ENCODE results near the gene C3orf49.

The C3orf49 gene

DNA sequence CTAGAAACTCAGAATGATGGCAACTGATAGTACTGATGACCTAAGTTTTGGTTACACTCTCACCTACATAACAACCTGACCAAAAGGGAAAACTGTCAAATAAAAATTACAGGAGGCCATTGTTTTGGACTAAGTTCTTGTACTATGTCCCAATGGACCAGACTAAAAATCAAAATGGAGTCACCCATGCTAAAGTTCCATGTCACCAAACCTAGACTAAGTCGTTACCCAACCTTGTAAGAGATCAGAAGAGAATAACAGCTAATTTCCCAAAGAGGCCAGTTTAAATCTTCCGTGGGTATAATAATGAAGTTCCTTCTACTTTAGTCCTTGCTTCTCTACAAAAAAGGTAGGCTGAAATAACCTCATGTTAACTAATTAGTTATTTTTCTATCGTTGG is 32.2 kb downstream of the C3orf49 start:
- no peak for DNase-seq (ENCODE audit: low spot score)

DNA sequence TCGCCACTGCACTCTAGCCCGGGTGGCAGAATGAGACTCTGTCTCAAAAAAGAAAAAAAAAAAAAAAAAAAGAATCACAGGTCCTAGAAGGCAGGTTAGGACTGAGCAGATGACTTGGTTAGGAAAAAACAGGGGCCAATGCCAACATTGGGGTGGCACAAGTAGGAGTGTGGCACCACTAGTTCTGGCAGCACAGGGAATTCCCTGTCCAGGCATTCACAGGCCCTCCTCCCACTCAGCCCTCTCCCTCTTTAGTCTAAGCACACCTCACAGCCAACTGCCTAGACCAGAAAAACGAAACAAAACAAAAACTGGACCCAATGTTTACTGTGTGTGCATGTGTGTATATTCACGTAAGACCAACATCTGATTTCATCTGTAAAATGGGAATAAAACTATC is 34.0 kb downstream of the C3orf49 start:
- no peak for DNase-seq (ENCODE audit: low spot score)

DNA sequence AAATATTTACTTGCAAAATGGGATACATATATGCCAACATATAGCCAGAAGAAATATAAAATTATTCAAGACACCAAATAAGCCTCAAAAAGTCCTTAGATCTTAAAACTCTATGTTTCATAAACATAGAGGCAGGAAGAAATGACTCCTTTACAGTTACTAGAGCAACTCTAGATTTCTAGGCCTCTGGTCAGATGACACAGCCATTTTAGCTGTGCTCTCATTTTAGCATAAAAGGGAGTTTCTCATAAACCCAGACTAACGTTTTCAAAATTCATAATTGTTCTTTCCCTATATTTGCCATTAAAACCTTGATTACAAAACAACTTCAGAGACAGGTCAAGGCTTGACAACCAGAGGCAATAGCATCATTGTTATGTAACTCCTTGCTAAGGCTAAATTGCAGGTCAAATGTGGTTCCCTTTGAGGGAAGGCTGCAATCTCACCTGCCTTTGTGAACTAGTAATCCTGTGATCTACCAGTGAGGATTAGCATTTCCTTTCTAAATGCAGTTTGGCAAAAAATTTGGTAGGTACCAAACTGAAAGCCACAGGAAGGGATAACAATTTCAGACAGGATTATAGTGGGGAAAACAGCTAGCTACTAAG is 36.3 kb downstream of the C3orf49 start:
- no peak for DNase-seq (ENCODE audit: low spot score)

DNA sequence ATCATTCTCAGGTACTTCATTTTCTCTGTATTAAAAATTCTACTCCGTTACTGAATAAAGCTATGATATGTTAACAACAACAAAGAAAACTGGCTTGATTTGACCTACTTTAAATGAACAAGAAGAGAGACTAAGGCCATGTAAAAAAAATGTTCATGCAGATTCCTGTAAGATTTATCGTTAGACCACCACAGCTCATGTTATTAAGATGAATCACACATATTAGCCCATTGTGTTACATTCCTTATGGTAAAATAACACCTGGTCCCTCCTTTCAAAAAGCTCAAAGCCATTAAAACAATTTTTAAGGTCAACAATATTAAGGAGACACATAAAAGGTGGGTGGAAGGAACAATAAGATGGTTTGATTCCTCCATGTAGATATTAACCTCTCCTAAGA is 38.2 kb downstream of the C3orf49 start:
- DNase-seq (ENCODE audit: low spot score), result no peak

DNA sequence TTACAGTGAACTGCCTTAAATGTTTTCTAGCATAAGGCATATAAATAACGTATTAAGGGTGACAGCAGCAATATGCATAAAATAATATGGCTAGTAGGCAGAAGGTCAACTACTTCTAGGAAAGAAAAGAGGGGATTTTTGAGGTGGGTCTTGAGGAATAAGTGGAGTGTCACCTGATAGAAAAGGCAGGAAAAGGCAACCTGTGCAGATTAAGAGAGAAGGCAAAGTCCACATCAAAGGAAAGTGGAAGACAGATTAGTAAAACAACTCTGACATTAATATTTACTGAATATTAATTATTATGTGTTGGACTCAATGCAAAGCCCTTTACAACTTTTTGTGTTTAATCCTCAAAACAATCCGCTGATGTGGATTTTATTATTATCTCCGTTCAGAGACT is 41.7 kb downstream of the C3orf49 start:
- no peak for DNase-seq (ENCODE audit: low spot score)

DNA sequence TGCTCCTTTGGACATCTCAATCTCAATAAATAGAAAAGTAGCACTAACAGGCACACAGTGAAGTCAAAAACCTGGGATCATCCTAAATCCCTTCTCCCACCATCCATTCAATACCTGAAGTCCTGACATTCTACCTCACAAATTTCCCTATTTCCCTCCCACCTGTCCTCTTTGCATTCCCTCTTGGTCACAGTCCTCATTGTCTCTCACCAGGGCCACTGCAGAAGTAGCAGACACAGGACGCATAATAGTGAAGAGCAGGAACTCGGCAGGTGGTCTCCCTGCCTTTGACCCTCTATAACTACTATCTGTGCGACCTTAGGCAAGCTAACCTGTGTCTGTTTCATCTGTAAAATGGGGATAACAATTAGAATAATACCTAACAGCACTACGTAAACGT is 42.2 kb downstream of the C3orf49 start:
- no peak for DNase-seq (ENCODE audit: low spot score)

DNA sequence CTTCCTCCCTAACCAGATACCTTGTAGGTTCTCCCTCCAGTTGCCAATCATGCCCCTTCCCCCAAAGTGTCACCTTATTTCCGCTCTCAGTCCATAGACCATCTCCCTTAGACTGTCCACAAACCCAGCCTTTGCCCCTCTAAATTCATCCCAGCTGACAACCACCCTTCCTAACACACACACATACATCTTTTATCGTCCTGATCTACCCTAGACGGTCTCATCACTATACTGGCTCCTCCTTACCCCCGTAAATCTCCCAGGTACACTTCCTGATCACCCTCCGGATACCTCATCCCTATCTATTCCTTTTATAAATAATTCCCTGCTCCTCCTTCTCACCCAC is 43.7 kb downstream of the C3orf49 start:
- no peak for DNase-seq (ENCODE audit: low spot score)

DNA sequence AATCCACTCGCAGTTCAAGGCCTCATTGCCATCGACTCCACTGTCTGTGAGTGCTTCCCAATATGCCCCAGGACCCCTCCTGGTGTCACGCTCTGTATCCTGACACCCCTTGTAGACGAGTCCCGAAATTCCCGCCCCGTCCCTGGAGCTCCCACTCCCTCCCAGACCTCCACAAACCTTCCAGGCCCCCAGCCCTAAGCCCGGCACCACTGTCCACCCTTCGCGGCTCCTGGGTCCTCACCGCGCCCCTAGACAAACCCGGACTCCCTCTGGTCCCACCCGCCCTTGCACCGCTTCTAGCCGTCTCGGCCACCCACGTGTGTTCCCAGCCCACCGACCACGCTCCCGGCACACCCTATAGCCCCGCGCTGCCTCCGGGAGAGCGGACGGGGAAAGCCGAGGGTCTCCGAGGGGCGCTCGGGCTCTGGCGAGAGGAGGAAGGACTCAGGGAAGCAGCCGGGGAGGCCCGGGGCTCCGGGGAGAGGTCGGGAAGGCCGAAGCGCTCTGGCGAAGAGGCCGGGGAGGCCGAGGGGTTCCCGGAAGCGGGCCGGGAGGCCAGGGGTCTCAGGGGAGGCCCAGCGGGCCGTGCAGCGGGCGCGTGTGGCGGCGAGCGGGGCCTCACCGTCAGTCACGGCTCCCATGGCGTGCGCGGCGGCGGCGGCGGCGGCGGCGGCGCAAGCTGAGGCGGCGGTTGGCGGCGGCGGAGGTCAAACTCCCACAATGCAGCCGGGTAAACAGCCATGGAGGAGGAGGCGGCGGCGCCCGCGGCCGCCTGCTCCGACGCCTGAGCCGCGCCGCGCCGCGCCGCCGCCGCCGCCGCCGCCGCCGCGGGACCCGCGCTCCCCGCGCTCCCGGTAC is 44.3 kb downstream of the C3orf49 start, which contains the start of the genes ATXN7 and THOC7:
ATXN7 (plus strand) TSS at position 718 of the 858 bp plus-strand sequence. CDS start 48,732 bp downstream, outside the sequence.
THOC7 (minus strand) TSS at position 656 of the 858 bp plus-strand sequence; CDS start at position 641, 15 bp downstream.
- peak; percentile 55 for DNase-seq (ENCODE audit: low spot score)

DNA sequence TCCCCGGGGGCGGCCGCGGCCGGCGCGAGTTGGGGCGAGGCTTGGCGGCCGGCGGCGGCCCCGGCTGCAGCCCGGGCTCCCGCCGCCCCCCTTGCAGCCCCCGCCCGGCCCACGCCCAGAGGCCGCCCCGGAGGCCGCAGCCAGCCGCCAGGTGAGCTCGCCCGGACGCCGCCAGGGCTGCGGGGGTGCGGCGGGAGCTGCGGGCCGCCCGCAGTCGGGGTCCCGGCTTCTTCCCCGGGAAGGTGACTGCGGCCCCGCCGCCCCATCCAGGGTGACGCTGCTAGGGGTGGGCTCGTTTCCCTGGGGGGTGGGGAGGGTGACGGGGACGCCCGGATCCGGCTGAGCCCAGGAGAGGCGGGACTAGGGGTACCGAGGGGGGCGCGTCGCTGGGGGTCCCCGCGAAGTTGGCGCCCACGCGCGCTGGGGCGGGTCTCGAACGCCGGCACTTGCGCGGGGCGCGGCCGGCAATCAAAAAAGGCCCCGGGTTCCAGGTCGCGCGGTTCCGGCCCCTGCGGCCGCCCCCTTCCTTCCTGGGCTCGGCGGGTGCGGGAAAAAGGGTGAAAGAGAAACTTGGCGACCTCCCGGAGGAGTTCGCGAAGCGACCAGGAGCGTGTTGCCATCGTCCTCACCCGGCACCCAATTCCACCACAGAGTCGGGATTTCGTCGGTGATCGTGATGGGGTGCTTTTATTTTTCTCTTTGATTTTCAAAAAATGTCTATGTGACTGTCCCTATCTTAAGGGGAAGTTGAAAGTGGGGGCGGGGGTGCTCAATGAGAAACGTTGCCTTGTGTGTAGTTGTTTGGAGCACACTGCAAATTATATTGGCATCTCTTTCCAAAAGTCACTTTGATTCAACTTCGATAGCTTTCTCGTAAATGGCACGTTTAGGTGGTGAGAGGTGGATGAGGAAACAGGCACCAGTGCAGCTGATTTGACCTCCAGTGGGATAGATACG is 45.2 kb downstream of the C3orf49 start:
- peak; percentile 15 for DNase-seq (ENCODE audit: low spot score)

DNA sequence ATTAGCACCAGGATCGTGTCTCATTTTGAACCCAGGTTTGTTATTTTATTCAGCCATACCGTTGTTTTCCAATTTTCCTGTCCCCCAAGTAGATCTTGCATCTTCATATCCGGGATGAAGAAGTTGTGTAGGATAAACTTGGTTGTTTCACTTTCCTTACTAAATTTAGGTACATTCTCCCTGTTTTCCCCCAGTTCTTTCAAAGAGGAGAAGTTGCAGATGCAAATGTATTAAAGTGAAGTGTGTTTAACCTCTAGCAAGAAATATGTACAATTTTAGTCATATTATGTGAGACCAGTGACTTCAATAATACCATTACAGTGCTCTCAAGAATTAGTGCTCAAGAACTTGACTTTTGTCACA is 45.8 kb downstream of the C3orf49 start:
- DNase-seq (ENCODE audit: low spot score), result no peak

DNA sequence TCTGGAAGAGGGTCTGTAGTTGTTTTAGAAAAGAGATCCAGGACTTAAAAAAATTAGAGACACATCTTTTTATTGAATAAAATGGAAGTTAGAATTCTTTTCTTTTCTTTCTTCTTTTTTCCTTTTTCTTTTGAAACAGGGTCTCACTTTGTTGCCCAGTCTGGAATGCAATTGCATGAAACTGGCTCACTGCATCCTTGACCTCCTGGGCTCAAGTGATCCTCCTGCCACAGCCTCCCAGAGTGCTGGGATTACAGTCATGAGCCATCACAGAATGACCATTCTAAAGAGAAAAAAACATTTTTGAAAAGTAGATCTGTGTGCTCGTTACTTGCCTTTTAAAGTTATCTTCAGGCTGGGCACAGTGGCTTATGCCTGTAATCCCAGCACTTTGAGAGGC is 48.1 kb downstream of the C3orf49 start:
- DNase-seq (ENCODE audit: low spot score), result no peak

DNA sequence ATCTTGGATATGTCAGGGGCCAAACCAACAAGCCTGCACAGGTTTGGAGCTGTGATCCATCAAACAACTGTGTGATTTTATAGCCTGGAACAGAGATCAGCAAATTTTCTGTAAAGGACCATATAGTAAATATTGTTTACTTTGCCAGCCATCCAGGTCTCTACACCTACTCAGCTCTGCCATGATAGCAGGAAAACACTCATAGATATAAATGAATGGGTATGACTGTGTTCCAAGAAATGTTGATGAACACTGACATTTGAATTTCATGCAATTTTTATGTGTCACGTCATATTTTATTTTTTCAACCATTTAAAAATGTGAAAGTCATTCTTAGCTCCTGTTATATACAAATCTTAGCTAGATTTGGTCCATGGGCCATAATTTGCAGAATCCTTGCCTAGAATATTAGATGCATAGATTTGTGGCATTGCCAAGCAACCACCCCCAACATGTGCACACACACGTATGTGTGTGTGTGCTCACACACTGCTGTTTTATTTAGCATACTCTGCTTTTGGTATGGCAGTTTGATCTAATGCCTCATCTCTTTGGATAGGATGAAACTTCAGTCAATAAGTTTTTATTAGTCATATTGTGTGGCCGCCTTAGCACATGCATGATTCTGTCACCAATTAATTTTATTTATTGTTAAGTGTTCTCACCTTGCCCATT is 51.0 kb downstream of the C3orf49 start:
- no peak for DNase-seq (ENCODE audit: low spot score)

DNA sequence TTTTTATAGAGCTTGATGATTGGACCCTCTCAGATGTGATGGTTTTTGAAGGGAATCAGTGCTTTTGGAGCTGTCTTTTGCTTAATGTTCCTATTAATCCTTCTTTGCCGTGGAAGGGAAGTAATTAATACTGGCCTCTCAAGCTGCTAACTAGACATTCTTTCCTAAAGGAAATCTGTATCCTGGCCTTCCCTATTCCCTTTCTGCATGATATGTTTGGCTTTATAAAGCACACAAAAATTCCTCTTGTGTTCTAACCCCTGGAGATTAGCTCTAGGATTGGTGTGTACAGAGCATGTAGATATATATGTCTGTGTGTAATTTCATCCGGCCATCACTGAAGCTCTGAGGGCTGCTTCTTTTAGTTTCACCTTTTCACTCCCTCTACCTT is 51.5 kb downstream of the C3orf49 start:
- no peak for DNase-seq (ENCODE audit: low spot score)

DNA sequence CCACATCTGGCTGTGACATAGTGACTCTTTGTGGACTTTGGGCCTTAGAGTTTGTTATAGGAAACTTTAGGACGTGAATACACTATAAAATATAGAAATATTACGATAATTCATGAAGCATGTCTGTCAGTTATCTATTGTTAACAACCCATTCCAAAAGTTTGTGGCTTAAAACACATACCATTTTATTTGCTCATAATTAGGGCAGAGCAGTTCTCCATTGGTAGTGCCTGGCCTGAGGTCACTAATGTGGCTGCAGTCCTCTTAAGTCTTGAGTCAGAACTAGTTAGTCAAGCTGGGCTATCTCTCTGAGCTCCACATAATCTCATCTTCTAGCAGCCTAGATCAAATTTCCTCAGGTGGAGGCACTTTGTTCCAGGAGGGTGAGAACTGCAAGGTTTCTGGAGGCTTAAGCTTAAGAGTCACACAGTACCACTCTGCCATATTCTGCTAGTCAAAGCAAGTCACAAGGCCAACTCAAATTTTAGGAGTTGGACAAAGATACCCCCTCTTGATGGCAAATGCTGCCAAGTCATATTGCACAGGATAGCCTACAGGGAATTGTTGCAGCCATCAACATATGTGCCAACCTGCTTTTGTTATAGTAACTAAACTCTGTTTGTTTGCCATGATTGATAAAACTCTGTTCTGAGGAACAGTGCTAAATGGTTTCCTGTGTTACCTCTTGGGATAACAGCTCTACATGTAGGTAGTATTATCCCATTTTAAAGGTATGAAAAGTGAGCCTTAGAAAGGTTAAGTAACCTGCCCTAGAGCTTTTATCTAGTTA is 53.2 kb downstream of the C3orf49 start:
- peak; percentile 22 for DNase-seq (ENCODE audit: low spot score)

DNA sequence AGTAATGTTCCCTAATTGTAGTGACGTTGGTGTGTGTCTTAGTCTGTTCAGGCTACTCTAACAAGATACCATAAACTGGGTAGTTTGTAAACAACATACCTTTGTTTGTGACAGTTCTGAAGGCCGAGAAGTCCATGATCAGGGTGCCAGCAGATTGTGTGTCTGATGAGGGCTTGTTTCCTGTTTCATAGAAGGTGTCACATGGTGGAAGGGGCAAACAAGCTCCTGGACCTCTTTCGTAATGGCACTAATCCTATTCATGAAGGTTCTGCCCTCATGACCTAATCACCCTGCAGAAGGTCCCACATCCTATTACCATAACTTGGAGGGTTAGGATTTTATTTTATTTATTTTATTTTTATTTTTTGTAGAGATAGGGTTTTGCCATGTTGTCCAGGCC is 55.7 kb downstream of the C3orf49 start:
- no peak for DNase-seq (ENCODE audit: low spot score)

DNA sequence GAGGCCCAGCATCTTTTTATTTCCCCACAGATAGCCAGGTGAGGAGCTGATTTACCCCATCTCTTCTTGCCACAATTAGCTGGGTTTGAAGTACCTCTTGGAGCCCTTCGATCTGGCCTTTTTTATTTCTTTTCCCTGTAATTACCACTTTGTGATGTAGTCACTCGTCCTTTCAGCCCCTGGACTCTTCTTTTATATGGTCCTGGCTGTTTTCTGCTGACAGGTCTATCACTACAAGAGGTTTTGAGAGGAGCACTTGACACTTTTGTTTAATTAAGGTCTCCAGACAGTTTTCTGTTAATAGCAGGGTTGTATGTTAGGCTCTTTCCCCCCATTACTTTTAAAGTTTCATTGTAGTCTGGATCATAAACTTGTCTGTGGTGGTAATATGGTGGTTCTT is 56.4 kb downstream of the C3orf49 start:
- no peak for DNase-seq (ENCODE audit: low spot score)

DNA sequence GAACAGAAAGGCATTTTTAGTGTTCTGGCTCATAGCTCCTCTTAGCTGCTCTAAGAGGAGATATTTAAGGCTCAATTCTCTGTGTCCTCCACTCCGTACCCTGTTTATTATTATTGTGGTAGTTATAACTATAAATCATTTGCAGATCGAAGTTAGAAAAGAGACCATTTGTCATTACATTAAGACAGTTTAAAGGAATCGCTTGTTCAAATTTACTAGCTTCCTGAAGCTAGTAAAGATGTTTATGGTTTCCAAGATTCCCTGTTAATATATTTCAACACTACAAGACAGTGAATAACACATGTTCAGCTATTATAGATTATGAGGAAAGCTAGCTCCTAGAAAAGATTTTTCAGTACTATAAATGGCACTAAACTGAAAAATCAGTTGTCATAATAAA is 57.2 kb downstream of the C3orf49 start:
- no peak for DNase-seq (ENCODE audit: low spot score)

DNA sequence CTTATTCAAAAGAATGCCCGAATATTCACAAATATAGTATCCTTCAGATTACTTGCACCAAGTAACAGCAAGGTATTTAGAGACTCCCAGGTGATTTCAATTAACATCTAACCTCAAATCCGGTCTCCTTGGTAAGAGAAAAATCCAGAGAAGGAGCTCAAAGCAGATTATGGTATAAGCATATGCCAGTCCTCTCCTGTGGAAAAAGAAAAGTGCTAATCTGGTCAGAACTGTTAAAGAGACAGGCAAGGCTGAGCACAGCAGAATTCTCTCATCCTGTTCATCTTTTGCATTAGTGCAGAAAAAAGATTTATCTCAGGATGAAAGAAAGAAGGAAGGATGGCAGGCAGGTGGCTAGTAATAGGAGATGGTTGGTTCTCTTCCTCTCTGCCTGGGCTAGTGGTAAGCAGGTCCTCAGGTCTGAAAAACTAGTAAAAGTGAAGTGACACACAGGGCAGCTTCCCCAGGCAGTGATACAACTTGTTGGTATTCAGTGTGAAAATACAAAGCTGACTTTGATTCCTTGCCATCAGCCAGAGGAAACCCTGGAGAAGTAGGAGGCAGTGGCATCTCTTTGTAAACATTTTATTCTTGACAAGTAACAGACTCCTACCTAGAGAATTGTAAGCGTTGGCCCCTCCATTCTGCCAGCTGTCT is 58.8 kb downstream of the C3orf49 start:
- no peak for DNase-seq (ENCODE audit: low spot score)

DNA sequence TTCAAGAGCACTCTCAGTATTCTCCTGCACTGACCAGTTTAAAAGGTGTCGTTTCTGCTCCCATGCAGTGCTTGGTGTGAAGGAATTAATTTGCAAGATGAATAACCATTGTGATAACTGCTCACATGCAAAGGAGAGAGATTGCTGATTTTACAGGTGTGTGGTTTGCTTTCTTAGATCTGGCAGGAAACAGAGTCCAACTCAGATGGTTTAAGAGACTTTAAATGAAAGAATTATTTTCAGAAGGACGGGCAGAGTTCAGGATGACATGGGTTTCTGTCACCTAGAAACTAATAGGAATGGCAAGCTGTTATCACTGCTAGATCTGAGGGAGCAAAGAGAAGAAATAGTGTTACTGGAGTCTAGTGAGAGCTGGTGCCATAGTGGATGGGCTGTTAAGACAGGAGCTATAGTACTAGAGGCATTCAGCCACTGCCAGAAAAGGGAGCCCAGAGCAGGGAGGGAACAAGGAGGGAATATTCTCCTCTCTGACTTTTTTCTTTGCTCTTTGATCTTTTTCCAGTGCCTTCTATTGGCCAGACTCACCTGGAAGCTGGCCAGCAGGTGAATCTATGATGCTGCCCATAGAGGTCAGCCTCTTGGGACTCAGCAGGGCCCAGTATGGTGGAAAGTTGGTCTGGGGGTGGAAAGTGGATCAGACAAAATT is 59.4 kb downstream of the C3orf49 start:
- no peak for DNase-seq (ENCODE audit: low spot score)

DNA sequence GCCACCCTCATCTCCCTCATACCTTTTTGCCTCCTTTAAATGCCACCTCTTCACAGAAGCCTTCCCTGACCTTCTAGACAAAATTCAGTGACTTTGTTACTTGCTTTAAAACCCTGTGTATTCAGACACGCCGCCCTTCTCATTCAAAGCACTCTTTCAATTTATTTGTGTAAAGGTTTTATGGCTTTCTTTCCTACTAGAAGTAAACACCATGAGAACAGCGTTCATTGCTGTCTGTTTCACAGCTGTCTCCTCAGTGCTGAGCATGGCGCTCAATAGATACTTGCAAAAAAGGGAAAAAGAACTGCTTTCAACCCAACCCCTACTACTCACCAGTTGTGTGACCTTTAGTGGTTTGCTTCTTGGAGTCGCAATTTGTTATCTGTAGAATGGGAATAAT is 61.6 kb downstream of the C3orf49 start:
- no peak for DNase-seq (ENCODE audit: low spot score)
